K562 (cell line): ENCODE data around the gene ORMDL2. TPM values are rescaled to one million over a fixed set of nuclear protein-coding genes. Genes with fewer than 3 reads are reported as not detected.

Experiments used
- ATAC-seq: fragments of 200-7000 bp; cut with Tn5 transposase; 3 replicates; pipeline ENCODE4 v1.9.1; 2020; ENCODE audit warnings: moderate library complexity
- BruUV-seq: library from RNA; stranded (reverse); fragments of 400-500 nt; replicated peaks from 2 replicates; lab custom pipeline; 2021; lab: Mats Ljungman, UMichigan
- CTCF ChIA-PET: fragments of 300-600 bp; formaldehyde crosslinking; extraction: SDS; loops from one replicate; lab custom pipeline; 2021; ENCODE audit warnings: low intra/inter-chr PET ratio; lab: Yijun Ruan, JAX
- POLR2A ChIA-PET: fragments of 300-600, 350-650 bp; sonication (Branson Sonifier 250); formaldehyde crosslinking; extraction: SDS; loops from one replicate; lab custom pipeline; 2021; ENCODE audit warnings: antibody characterized with exemption, inconsistent platforms; lab: Yijun Ruan, JAX
- DNase-seq, 4 experiments: peaks; one replicate each; pipeline versions ENCODE4 v3.0.0 to v3.0.0-alpha.2; 2011 to 2018; ENCODE audit warnings: low spot score in 3 of 4, mixed read lengths in 3 of 4; ENCODE audit errors: extremely low read depth in 1 of 4
- FAIRE-seq: peaks from 2 replicates; lab custom pipeline; 2011; peaks lifted over from hg19 to GRCh38; lab: Jason Lieb, UNC
- H2AFZ ChIP-seq: 2 replicates; pipeline ENCODE4 v1.6.0; 2011; ENCODE audit warnings: low read depth, low read length, control low read depth, inconsistent platforms
- H3K27ac ChIP-seq: fragments of 200-600 bp; 3 replicates; pipeline ENCODE4 v1.8.0; 2011; ENCODE audit warnings: low read depth, mild to moderate bottlenecking, control low read depth, inconsistent platforms, low read length, moderate library complexity, mixed read lengths; ENCODE audit errors: extremely low read depth
- H3K27me3 ChIP-seq, 2 experiments: fragments of 300-600 bp in 1 of 2; 2 replicates in 1 of 2; 3 replicates in 1 of 2; pipeline versions ENCODE4 v1.6.0 to v1.8.0; 2011; ENCODE audit warnings: inconsistent platforms in 2 of 2, low read length in 2 of 2, mild to moderate bottlenecking in 1 of 2, mixed read lengths in 1 of 2, moderate library complexity in 1 of 2; ENCODE audit not compliant: control insufficient read depth in 2 of 2, insufficient read depth in 2 of 2
- H3K36me3 ChIP-seq: fragments of 300-600 bp; 3 replicates; pipeline ENCODE4 v1.8.0; 2011; ENCODE audit warnings: mild to moderate bottlenecking, low read length, inconsistent platforms; ENCODE audit not compliant: control insufficient read depth, insufficient read depth
- H3K4me1 ChIP-seq, 2 experiments: fragments of 200-600 bp in 1 of 2; replicated peaks in 1 of 2; 2 replicates in 1 of 2; 3 replicates in 1 of 2; pipeline versions ENCODE4 v1.5.1 to v1.8.0; 2011; ENCODE audit warnings: inconsistent platforms in 2 of 2, low read length in 2 of 2, mild to moderate bottlenecking in 1 of 2, mixed read lengths in 1 of 2, moderate library complexity in 1 of 2; ENCODE audit not compliant: control insufficient read depth in 2 of 2, insufficient read depth in 2 of 2
- H3K4me2 ChIP-seq: 2 replicates; pipeline ENCODE4 v1.6.1; 2011; ENCODE audit warnings: low read length, control low read depth, inconsistent platforms, mixed read lengths; ENCODE audit not compliant: insufficient read depth
- H3K4me3 ChIP-seq: fragments of 200-600 bp; sonication (generic), shearing (Covaris generic); 2 replicates; pipeline ENCODE4 v1.5.1; 2016; ENCODE audit warnings: control low read depth, inconsistent platforms
- H3K79me2 ChIP-seq: fragments of 200-600 bp; 3 replicates; pipeline ENCODE4 v1.8.0; 2011; ENCODE audit warnings: low read length, inconsistent platforms; ENCODE audit not compliant: control insufficient read depth, insufficient read depth
- H3K9ac ChIP-seq, 2 experiments: 2 replicates each; pipeline versions ENCODE4 v1.6.0 to v1.6.1; 2011; ENCODE audit warnings: low read depth in 2 of 2, low read length in 2 of 2, control low read depth in 1 of 2, inconsistent platforms in 1 of 2, mild to moderate bottlenecking in 1 of 2, mixed read lengths in 1 of 2; ENCODE audit not compliant: insufficient read depth in 1 of 2
- H3K9me1 ChIP-seq: one replicate; pipeline ENCODE4 v1.6.0; 2011; ENCODE audit warnings: inconsistent platforms, mild to moderate bottlenecking, low read length, moderate library complexity; ENCODE audit not compliant: control insufficient read depth, insufficient read depth
- H3K9me3 ChIP-seq: replicated peaks from 2 replicates; pipeline ENCODE4 v1.5.1; 2011; ENCODE audit warnings: low read depth, low read length, inconsistent platforms; ENCODE audit not compliant: control insufficient read depth, insufficient read depth
- H4K20me1 ChIP-seq: replicated peaks from 2 replicates; pipeline ENCODE4 v1.6.1; 2011; ENCODE audit warnings: low read length, inconsistent platforms, mixed read lengths; ENCODE audit not compliant: control insufficient read depth, insufficient read depth
- E2F8 ChIP-seq: fragments of 450-650 bp; IDR thresholded peaks from 2 replicates; pipeline ENCODE4 v1.7.1; 2018; ENCODE audit warnings: mild to moderate bottlenecking, low read depth; ENCODE audit not compliant: partially characterized antibody
- NR4A1 ChIP-seq, 2 experiments: fragments of 250-450 bp in 1 of 2; fragments of 450-650 bp in 1 of 2; sonication (Bioruptor Pico) in 1 of 2; IDR thresholded peaks; 2 replicates each; pipeline versions ENCODE4 v1.4.0 to v1.6.1; 2016 to 2020; ENCODE audit warnings: mild to moderate bottlenecking in 2 of 2, missing compliant biosample characterization in 1 of 2, missing genetic modification characterization in 1 of 2, moderate library complexity in 1 of 2
- RAD21 ChIP-seq, 2 experiments: fragments of 250-450 bp in 1 of 2; fragments of 450-650 bp in 1 of 2; sonication (Bioruptor Pico) in 1 of 2; formaldehyde crosslinking in 1 of 2; IDR thresholded peaks in 1 of 2; conservative IDR thresholded peaks in 1 of 2; 2 replicates each; pipeline versions ENCODE4 v1.4.0 to v1.8.0; 2020 to 2022; ENCODE audit warnings: mild to moderate bottlenecking in 2 of 2, moderate library complexity in 1 of 2
- REST ChIP-seq, 2 experiments: fragments of 450-650 bp; formaldehyde crosslinking in 1 of 2; IDR thresholded peaks; 2 replicates each; pipeline versions ENCODE4 v1.4.0 to v1.6.1; 2014 to 2020; ENCODE audit warnings: mild to moderate bottlenecking in 2 of 2, borderline replicate concordance in 1 of 2, low read depth in 1 of 2
- SMC3 ChIP-seq: conservative IDR thresholded peaks from 2 replicates; pipeline ENCODE4 v1.6.1; 2011; ENCODE audit warnings: low read depth, low read length, improper control_type of control experiment; ENCODE audit not compliant: insufficient read depth
- ZNF436 ChIP-seq: fragments of 250-450, 450-650 bp; sonication (Bioruptor Pico); formaldehyde crosslinking; IDR thresholded peaks from 2 replicates; pipeline ENCODE4 v1.7.0; 2020; ENCODE audit warnings: mild to moderate bottlenecking
- WGBS: fragments of 100-300 bp; shearing (Covaris generic); methylation state at CpG from one replicate; pipeline ENCODE4 v1.1.6; 2016; ENCODE audit warnings: low coverage, mixed read lengths; ENCODE audit not compliant: insufficient coverage; ENCODE audit errors: missing lambda C conversion rate; 5-methylcytosine and 5-hydroxymethylcytosine counted together
- in situ Hi-C: fragments of 300-500 bp; cut with MboI; formaldehyde crosslinking; loops from 4 replicates; pipeline ENCODE4 v1.15.0; 2018; ENCODE audit warnings: inconsistent platforms, mixed read lengths
- intact Hi-C: fragments of 100-400 bp; cut with micrococcal nuclease; formaldehyde crosslinking; loops from 2 replicates; pipeline ENCODE4 v1.14.2; 2022
- polyA plus RNA-seq, 8 experiments: library from polyadenylated mRNA; depleted of rRNA in 4 of 8; stranded (reverse) in 5 of 8; unstranded in 3 of 8; fragments of >200 nt; fragmentation: Nextera tagmentation in 2 of 8; fragmentation: Illumina TruSeq in 1 of 8; extraction: Ambion mirVana in 2 of 8; extraction: Trizol in 1 of 8; gene quantifications; 2 replicates each; pipeline versions ENCODE4 v1.2.1 to v1.2.3, GENCODE V29; 2011 to 2014; ENCODE audit warnings: inconsistent platforms in 1 of 8, missing spikeins in 1 of 8
- total RNA-seq, 7 experiments: library from RNA; depleted of rRNA in 6 of 7; stranded (reverse); fragments of >200 nt in 6 of 7; fragmentation: Illumina TruSeq in 2 of 7; extraction: Trizol in 2 of 7; gene quantifications; 2 replicates each; pipeline versions ENCODE4 v1.2.1 to v1.2.3, GENCODE V29; 2011 to 2021; ENCODE audit warnings: low replicate concordance in 1 of 7

Gene ORMDL2
- total and polyA plus RNA-seq, 9 of the 15 experiments (the other 6 are each of a cell fraction or from before 2014, with no cell fraction given): 9.9 to 113 (median 34.4) TPM

- Histone ChIP-seq H3K27me3 (no peaks in the 10 kb centered on the region), H3K36me3 (peaks cover 95% of the 10 kb centered on the region), H4K20me1 (no peaks in the 10 kb centered on the region), H2AFZ (no peak overlapping the region), H3K4me1 (no peaks in the 10 kb centered on the region), H3K9me1 (no peaks in the 10 kb centered on the region), H3K4me2 (no peak overlapping the region), H3K27ac (no peak overlapping the region), H3K9me3 (no peaks in the 10 kb centered on the region), H3K9ac (no peak overlapping the region), H3K79me2 (peaks cover 17% of the 10 kb centered on the region; the same call in 1 of the 3 replicates), H3K4me3 (no peak overlapping the region)
- ATAC-seq: peak; percentile 90
- TSS peak; percentile 15 for BruUV-seq
- FAIRE-seq: no peak
- POLR2A ChIA-PET: interaction anchor here (2.7 to 5.4 kb wide), 2 partner anchors 15 to 19 kb away, joined by 10 to 26 read pairs; partner anchors contain the start of genes ORMDL2 and SARNP
- peak; percentile 31 to 61 (median 48) for DNase-seq
- WGBS: 34% methylated on average over 5 of the region's 5 CpGs
- intact Hi-C loops (loop anchor here (1.0 kb wide), 2 partner anchors 53 to 59 kb away; no protein-coding TSS in a partner anchor), in situ Hi-C loops (no loop called here)
- CTCF ChIA-PET: interaction anchor here (1.1 to 2.8 kb wide), 2 partner anchors 58 to 74 kb away, joined by 4 to 14 read pairs; no protein-coding TSS in a partner anchor
- no peak for TF ChIP-seq ZNF436 (CRISPR knock-in tag)
- TF ChIP-seq REST (IDR thresholded peaks at IDR 0.05; ENCODE audit: borderline replicate concordance): peak; percentile 9; the same call in 1 of the 2 replicates
- no peak for TF ChIP-seq REST (CRISPR knock-in tag; IDR thresholded peaks at IDR 0.05; ENCODE audit: low read depth)
- peak; percentile 59 to 66 for TF ChIP-seq RAD21 (CRISPR knock-in tag; conservative IDR thresholded peaks at IDR 0.05 in 1 of 2, IDR thresholded peaks at IDR 0.05 in 1 of 2)
- TF ChIP-seq NR4A1 (CRISPR knock-in tag; IDR thresholded peaks at IDR 0.05): no peak
- TF ChIP-seq NR4A1 (tag; IDR thresholded peaks at IDR 0.05): no peak
- no peak for TF ChIP-seq E2F8
- TF ChIP-seq SMC3: peak; percentile 46; the same call in 1 of the 2 replicates
These were observed 20.8 kb upstream of the ORMDL2 start for GRCh38 chr12:55797068-55797467.
